Right lobe of liver (tissue), 6 donors: ENCODE measurements around the gene GRK4. TPM values are rescaled to one million over a fixed set of nuclear protein-coding genes. Genes with fewer than 3 reads are reported as not detected.

ENCODE experiments used
- ATAC-seq, 4 donors: fragments of 200-7000 bp; cut with Tn5 transposase; one replicate each; pipeline ENCODE4 v1.9.1; 2020; ENCODE audit warnings: mild to moderate bottlenecking in 4 of 4, moderate library complexity in 4 of 4
- DNase-seq, 3 donors: peaks; one replicate each; pipeline ENCODE4 v3.0.0-alpha.2; 2020
- H3K27ac ChIP-seq, 3 donors: fragments of 200-600 bp; one replicate each; pipeline ENCODE4 v1.8.0; 2022
- H3K27me3 ChIP-seq, 2 donors: fragments of 200-600 bp; one replicate each; pipeline ENCODE4 v1.8.0; 2022
- H3K36me3 ChIP-seq, 4 donors: fragments of 200-600 bp; sonication (generic) in 1 of 4; one replicate each; pipeline versions ENCODE4 v1.5.1 to v1.8.0; 2017 to 2022; ENCODE audit warnings: control low read depth in 1 of 4
- H3K4me1 ChIP-seq, 4 donors: fragments of 200-600 bp; sonication (generic) in 1 of 4; one replicate each; pipeline versions ENCODE4 v1.5.1 to v1.8.0; 2017 to 2022; ENCODE audit warnings: control low read depth in 1 of 4
- H3K4me3 ChIP-seq, 3 donors: fragments of 200-600 bp; one replicate each; pipeline ENCODE4 v1.8.0; 2022
- H3K9me3 ChIP-seq, 4 donors: fragments of 200-600 bp; sonication (generic) in 1 of 4; one replicate each; pipeline versions ENCODE4 v1.5.1 to v1.8.0; 2017 to 2022; ENCODE audit warnings: control low read depth in 1 of 4
- POLR2A ChIP-seq: fragments of 450-650 bp; IDR thresholded peaks from one replicate; pipeline ENCODE4 v1.6.1; 2017; ENCODE audit warnings: antibody characterized with exemption, mild to moderate bottlenecking
- WGBS: methylation state at CpG from one replicate; pipeline ENCODE4 v1.1.6; 2018; ENCODE audit warnings: low coverage, low lambda C conversion rate; ENCODE audit not compliant: insufficient coverage; ENCODE audit errors: missing lambda C conversion rate; 5-methylcytosine and 5-hydroxymethylcytosine counted together
- intact Hi-C, 2 donors: fragments of 100-400 bp; cut with DNase I; formaldehyde crosslinking; loops; one replicate each; pipeline versions ENCODE4 v1.11.2 to v1.14.1; 2022
- total RNA-seq, 6 experiments: library from RNA; depleted of rRNA in 2 of 6; stranded (reverse); fragments of >200 nt in 2 of 6; fragmentation: NEBNext Ultra II Directional in 3 of 6; extraction: Animal tissue kit (Norgen Biotek cat#: 25700) in 3 of 6; gene quantifications; one replicate each; pipeline versions ENCODE4 v1.1.0 to v1.2.4, GENCODE V29; 2016 to 2023
- TF ChIP-seq, protein P1 (sequence below), 4 donors: fragments of 200-600 bp in 3 of 4; fragments of 450-650 bp in 1 of 4; IDR thresholded peaks; one replicate each; pipeline versions ENCODE4 v1.5.1 to v1.8.0; 2016 to 2022; ENCODE audit warnings: antibody characterized with exemption in 4 of 4, mild to moderate bottlenecking in 2 of 4
- donor health status: DM: no; HTN: yes; CAD: no.
- donor health status: DM: no; HTN: no; CAD: no.
- donor health status: DM: no; HTN: no; CAD: no.
- donor health status: DM: no; HTN: yes; CAD: no.
- donor health status: DM: no; HTN: yes; CAD: no.

GRK4 gene
- total RNA-seq, 6 experiments from 2014 or later: 1.0 to 4.3 (median 2.8) TPM

DNA sequence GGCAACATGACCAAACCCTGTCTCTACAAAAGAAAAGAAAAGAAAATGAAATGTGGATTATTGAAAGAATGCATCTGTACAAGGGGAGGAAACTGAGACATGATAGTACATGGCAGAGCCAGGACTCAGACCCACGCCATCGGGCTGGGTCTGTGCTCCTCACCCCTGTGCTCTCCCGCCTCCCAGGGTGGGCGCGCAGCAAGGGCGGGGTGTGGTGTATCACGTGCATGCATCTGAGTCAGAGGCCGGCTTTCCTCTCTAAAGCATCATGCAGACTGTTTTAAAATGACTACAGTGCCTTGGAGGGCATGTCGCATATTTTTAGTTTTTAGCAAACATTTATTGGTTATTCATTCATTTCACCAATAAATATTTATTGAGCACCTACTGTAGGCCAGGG, 63.2 kb downstream of the GRK4 start:
- no peak for TF ChIP-seq POLR2A
- TF ChIP-seq, protein P1, sequence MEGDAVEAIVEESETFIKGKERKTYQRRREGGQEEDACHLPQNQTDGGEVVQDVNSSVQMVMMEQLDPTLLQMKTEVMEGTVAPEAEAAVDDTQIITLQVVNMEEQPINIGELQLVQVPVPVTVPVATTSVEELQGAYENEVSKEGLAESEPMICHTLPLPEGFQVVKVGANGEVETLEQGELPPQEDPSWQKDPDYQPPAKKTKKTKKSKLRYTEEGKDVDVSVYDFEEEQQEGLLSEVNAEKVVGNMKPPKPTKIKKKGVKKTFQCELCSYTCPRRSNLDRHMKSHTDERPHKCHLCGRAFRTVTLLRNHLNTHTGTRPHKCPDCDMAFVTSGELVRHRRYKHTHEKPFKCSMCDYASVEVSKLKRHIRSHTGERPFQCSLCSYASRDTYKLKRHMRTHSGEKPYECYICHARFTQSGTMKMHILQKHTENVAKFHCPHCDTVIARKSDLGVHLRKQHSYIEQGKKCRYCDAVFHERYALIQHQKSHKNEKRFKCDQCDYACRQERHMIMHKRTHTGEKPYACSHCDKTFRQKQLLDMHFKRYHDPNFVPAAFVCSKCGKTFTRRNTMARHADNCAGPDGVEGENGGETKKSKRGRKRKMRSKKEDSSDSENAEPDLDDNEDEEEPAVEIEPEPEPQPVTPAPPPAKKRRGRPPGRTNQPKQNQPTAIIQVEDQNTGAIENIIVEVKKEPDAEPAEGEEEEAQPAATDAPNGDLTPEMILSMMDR (IDR thresholded peaks at IDR 0.05): no peak
- DNase-seq (no peak), ATAC-seq (no peak)
- Histone ChIP-seq H3K9me3 (no peaks in the 10 kb centered on the region), H3K27ac (no peak overlapping the region), H3K4me3 (no peak overlapping the region), H3K36me3 (no peaks in the 10 kb centered on the region), H3K27me3 (no peaks in the 10 kb centered on the region), H3K4me1 (no peaks in the 10 kb centered on the region)
- 94% methylated on average over 4 of the region's 9 CpGs for WGBS
- intact Hi-C loops: no loop called here

DNA sequence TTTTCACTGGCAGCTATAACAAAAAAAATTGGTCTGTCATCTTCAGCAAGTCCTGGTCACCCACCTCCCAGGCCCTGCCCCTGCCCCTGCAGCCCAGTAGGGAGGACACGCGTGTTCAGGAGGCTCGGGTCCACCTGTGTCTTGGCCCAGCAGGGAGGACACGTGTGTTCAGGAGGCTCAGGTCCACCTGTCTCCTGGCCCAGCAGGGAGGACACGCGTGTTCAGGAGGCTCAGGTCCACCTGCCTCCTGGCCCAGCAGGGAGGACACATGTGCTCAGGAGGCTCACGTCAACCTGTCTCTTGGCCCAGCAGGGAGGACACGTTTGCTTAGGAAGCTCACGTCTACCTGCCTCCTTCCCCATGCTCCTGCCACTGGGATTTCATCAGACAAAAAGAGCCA, 66.1 kb downstream of the GRK4 start:
- intact Hi-C loops: no loop called here
- ATAC-seq (no peak), DNase-seq (no peak)
- 83% methylated on average over 3 of the region's 9 CpGs for WGBS
- TF ChIP-seq, protein P1 (IDR thresholded peaks at IDR 0.05): no peak
- no peak for TF ChIP-seq POLR2A
- Histone ChIP-seq H3K9me3 (no peaks in the 10 kb centered on the region), H3K4me3 (no peak overlapping the region), H3K4me1 (no peaks in the 10 kb centered on the region), H3K36me3 (no peaks in the 10 kb centered on the region), H3K27ac (no peak overlapping the region), H3K27me3 (no peaks in the 10 kb centered on the region)

DNA sequence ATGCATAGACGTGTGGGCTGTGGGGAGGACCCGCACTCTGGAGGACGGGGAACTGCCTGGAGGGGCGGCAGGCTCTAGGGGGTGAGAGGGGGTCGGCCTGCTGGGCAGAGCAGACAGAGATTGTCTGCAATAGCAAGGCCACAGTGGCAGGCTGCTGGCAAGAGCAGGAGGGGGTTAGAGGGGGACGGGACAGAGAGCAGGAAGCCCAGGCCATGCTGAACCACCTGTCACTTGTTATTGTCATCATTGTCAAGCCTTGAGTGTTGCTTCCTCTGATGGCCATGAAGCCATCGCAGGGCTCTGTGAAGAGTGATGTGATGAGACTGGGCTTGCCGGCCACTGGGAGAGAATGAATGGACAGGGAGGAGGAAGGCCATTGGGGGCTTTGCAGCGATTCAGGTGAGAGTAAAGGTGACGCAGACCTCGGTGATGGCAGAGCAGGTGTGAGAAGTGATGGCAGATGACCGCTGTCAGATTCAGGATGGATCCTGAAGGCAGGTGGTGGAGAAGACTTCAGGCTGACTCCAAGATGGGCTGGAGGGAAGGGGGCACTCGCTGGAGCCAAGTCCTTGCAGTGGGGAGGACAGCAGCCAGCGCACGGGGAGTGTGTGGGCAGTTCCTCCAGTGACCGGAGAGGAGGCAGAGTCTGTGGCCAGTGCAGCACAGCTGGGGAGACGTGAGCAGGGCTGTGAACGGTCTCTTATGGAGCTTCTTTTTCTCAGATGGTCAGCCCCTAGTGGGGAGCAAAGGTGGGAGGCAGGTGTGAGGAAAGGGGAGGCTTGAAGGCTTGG, 67.4 kb downstream of the GRK4 start:
- intact Hi-C loops: loop anchor here in 1 of 2 donors (10.0 kb wide), 2 partner anchors 56 to 266 kb away; no protein-coding TSS in a partner anchor
- Histone ChIP-seq H3K36me3 (no peaks in the 10 kb centered on the region), H3K27me3 (no peaks in the 10 kb centered on the region), H3K9me3 (no peaks in the 10 kb centered on the region), H3K4me3 (no peak overlapping the region), H3K4me1 (no peaks in the 10 kb centered on the region), H3K27ac (no peak overlapping the region)
- no peak for TF ChIP-seq POLR2A
- TF ChIP-seq, protein P1 (IDR thresholded peaks at IDR 0.05): no peak
- DNase-seq (no peak), ATAC-seq (peak in 1 of 4 donors; percentile 9)
- 78% methylated on average over 18 of the region's 18 CpGs for WGBS

DNA sequence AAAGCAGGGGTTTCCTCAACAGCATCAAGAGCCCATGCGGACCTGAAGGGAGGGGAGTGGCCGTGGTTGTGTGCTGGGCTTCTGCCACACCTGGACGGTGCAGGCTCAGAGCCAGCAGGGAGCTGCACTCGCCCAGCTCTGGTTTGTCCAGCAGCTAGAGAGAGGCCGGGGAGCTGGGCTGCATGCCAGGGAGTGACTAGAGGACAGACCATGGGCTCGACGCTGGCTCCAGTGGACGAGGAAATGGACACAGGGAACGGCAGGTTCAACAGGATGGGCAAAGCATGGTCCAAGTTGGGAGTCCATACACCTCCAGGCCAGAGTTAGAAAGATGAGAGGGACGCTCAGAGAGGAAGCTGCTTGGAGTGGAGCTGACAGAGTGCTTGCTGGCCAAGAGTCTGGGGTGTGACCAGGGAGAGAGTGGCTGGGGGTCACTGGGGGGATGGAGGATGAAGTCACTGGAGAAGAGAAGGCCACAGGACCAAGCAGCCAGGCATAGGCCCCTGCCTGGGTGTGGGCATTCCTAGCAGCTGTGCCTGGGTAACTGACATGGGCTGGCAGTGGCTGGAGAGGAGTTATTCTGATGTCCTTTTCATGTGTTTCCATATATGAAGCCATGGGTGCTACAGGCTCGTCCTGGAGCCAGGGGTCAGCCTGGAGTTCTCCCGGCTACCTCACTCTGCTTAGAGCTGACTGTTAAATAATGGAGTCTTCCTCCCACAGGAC, 68.1 kb downstream of the GRK4 start:
- Histone ChIP-seq H3K4me3 (no peak overlapping the region), H3K4me1 (no peaks in the 10 kb centered on the region), H3K36me3 (no peaks in the 10 kb centered on the region), H3K9me3 (no peaks in the 10 kb centered on the region), H3K27ac (no peak overlapping the region), H3K27me3 (no peaks in the 10 kb centered on the region)
- 71% methylated on average over 8 of the region's 12 CpGs for WGBS
- peak; percentile 77 to 80 (median 77) for DNase-seq
- intact Hi-C loops: loop anchor here in 1 of 2 donors (10.0 kb wide), 2 partner anchors 57 to 267 kb away; no protein-coding TSS in a partner anchor
- TF ChIP-seq, protein P1 (IDR thresholded peaks at IDR 0.05): no peak
- no peak for TF ChIP-seq POLR2A
- peak; percentile 66 to 85 (median 74) for ATAC-seq
